Fibroblast of the conjunctiva (primary cell): ENCODE measurements around the gene TNFRSF6B.

ENCODE experiments used
- DNase-seq: peaks from one replicate; pipeline ENCODE4 v3.0.0-alpha.2; 2010; ENCODE audit warnings: low read depth

Gene TNFRSF6B

DNA sequence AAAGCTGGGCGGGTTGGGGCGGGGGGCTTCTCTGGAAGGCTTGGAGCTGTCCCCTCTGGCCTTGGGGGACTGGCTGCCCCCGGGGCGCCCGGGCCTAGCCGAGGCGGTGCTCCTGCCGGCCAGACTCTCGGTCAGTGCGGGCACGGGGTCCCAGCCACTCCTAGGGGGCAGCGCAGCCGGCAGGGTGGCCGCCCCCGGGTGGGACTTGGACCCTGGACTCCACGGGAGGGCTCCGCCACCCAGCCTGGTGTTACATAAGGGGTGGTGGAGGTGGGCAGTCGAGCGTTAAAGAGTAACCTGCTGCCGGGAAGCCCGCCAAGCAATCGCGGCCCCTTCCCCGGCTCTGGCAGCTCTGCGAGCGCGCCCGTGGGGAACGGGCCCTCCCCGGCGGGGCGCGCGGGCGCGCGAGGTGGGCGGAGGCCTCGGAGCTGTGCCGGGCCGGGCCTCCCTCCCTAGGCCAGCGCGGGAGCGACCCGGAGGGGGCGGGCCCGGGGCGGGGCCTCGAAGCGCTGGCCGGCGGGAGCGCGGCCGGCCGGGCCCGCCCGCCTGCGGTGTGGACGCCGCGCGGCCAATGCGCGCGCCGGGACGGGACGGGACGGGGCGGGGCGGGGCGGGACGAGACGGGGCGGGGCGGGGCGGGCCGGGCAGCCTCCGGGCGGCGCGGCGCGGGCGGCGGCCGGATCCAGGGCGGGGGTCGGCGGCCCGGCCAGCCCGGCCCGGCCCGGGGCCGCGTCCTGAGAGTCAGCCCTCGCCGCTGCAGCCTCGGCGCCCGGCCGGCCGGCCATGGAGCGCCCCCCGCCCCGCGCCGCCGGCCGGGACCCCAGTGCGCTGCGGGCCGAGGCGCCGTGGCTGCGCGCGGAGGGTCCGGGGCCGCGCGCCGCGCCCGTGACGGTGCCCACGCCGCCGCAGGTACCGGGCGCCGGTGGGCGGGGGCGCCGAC is 42.9 kb downstream of the TNFRSF6B start, which contains the start of gene SLC2A4RG:
Gene SLC2A4RG (plus strand): TSS at position 647 of the 940 bp plus-strand sequence. CDS start 137 bp downstream, at position 784.
- peak; percentile 26 for DNase-seq

DNA sequence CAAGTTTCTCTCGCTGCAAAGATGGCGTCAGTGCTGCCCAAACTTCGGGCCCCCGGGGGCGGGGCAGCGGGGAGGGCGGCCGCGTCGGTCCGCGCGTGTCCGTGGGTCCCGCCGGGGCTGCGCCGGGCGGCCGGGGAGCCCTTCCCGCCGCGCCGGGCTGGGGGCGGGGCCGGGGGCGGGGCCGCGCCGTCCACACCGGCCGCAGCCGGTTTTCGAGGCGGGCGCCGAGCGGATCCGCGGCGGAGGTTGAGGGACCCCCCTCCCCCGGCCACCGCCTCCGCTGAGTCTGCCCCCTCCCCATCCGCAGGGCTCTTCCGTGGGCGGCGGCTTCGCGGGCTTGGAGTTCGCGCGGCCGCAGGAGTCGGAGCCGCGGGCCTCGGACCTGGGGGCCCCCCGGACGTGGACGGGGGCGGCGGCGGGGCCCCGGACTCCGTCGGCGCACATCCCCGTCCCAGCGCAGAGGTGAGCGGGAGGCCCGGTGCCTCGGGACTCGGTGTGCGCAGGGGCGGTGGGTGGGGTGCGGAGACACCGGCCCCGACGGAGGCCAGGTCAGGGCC is 43.7 kb downstream of the TNFRSF6B start:
- DNase-seq, result peak; percentile 20

DNA sequence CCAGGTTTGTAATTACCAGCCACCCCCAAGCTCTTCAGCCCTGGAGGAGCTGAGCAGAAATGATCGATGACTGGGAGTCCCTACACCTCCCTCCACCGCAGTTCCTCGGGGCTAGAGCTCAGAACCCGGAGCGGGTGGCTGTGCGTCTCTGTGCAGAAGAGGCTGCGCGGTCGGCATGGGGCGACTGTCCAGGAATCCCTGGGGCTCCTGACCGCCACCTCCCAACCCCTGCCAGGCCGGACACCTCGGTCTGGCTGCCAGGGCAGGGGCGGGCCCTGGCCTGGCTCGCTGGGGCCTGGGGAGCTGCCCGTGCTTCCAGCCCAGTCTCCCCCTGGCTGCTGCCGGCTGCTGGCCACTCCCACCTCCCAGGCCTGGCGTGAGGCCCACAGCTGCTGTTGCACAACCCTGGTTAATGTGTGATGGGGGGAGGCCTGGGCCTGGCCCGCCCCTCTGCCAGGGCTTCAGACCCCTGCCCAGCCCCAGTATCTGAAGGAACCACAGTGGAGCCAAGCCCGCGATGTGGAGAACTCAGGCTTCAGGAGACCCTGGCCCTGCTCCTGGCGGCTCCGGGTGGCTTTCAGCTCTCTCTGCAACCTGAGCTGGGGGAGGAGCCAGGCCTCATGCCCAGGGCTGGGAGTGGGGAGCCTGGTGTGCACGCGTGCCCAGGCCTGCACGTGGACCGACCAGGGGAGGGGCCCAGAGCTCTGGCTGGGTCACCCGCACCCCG is 44.3 kb downstream of the TNFRSF6B start:
- peak; percentile 91 for DNase-seq

DNA sequence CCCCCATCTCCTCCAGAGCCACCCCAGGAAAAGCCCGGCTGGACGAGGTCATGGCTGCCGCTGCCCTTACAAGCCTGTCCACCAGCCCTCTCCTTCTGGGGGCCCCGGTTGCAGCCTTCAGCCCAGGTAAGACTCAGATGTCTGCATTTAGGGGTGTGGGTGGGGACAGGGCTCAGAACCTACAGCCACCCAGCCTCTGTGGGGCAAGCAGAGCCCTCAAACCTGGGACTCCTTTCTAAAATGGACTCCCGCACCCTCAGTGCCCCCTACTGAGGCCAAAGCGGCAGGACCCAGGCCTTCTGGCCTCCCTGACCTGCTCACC is 44.9 kb downstream of the TNFRSF6B start:
- no peak for DNase-seq

DNA sequence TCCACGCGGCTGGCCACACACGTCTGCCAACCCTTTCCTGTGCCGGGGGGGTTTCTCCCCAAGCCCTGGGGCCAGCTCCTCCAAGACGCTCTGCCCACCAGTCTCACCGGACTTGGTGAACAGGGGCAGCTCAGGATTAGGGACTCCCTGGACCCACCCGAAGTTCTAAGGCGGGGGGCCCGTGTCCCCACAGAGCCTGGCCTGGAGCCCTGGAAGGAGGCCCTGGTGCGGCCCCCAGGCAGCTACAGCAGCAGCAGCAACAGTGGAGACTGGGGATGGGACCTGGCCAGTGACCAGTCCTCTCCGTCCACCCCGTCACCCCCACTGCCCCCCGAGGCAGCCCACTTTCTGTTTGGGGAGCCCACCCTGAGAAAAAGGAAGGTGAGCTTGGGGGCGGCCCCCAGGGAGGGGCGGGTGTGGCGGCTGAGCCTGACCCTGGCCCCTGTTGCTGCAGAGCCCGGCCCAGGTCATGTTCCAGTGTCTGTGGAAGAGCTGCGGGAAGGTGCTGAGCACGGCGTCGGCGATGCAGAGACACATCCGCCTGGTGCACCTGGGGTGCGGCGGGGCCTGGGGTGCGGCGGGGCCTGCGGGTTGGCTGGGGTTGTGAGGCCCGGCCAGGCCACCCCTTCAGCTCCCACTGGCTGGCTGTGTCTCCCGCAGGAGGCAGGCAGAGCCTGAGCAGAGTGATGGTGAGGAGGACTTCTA is 45.4 kb downstream of the TNFRSF6B start:
- DNase-seq, result no peak

DNA sequence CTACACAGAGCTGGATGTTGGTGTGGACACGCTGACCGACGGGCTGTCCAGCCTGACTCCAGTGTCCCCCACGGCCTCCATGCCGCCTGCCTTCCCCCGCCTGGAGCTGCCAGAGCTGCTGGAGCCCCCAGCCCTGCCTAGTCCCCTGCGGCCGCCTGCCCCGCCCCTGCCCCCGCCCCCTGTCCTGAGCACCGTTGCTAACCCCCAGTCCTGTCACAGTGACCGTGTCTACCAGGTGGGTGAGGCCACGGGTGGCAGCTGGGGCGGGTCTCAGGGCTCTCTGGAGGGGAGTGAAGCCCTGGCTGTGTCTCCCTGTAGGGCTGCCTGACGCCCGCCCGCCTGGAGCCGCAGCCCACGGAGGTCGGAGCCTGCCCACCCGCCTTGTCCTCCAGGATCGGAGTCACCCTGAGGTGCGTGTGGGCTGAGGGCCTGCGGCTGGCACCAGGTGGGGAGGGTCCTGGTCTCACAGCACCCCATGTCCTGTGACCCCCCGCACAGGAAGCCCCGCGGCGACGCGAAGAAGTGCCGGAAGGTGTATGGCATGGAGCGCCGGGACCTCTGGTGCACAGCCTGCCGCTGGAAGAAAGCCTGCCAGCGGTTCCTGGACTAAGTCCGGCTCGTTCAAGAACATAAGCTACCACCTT is 46.1 kb downstream of the TNFRSF6B start:
- DNase-seq, result no peak

DNA sequence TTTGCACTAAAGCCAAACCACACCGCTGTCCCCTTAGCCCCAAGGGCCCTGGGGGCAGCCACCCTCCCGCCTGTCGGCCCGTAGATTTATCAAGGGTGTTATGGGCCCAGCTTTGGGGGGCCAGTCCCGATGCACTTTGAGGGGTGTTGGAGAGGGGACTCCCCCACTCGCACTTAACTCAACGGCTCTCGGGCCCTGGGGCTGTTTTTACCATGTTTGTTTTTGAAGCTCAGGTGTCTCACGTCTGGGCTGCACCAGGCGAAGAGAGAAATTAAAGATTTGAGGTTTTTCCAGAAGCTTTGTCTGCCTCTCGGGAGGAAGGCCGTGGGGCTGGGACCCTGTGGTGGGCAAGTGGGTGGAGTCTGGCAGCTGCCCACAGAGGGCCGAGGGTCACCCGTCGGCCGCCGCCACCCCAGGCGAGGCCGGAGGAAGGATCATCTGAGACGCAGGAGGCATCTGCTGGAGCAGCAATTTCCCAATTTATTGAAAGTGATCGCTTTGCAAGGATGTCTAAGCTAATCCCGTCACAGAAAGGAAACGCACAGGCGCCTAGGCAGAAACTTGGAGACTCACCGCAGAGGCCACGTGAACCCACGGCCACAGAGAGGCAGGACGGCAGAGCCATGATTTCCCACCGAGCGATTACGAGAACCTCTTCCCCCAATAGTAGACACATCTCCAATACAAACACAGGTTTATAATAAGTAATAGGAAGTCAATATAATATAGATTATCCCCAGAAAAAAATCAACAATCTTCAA is 46.9 kb downstream of the TNFRSF6B start:
- no peak for DNase-seq

DNA sequence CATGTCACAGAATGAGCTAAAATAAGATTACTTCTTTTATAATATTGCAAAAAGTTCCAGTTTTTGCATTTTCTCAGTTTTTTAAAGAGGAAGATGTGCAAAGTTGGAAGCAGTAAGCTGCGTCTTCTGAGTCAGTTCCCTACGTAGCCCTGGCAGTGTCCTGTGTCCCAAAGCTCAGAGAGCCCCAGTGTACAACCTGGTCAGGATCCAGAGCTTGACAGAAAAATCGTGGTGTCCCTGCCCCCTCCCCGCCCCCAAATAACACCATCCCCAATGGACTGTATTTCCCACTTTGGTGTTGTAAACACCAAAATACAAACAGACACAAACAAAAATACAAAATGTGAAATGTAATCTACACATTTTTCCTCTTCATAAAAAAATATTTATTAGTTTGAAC is 47.7 kb downstream of the TNFRSF6B start:
- no peak for DNase-seq

DNA sequence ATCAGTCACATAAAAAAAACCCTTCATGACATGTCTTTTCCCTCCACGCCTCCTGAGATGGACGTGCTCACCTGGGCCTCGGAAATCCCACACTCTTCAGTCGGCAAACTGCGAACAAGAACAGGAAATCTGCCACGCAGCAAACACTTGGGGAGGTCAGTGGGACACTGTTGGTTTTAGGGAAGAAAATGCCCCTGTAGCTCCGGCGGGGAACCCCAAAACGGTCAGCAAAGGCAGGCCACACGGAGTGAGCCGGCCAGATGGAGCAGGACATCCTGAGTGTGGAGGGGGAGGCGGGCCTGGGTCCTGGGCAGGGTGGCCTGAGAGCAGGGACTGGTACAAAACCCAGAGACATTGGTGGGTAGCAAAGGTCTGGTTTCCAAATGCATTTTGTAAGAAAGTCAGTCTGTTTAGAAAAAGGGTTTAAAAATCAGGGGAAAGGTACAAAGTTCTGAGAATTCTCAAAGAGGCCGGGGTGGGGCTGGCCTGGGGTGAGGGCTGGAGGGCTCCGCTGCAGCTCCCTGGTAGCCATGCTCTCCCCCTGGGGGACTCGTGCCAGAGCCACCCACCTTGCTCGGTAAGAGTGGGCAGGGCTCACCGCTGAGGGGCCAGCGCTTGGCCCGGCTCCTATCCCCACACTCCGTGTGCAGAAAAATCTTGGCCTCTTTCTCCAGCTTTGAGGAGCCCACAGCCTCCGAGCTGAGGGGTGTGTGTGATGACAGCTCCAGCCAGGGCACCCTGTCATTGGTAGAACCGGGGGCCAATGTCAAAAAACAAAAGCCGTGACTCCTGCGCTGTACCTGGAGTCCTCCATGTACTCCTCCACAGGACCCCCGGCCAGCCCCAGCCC is 48.3 kb downstream of the TNFRSF6B start:
- DNase-seq, result no peak

DNA sequence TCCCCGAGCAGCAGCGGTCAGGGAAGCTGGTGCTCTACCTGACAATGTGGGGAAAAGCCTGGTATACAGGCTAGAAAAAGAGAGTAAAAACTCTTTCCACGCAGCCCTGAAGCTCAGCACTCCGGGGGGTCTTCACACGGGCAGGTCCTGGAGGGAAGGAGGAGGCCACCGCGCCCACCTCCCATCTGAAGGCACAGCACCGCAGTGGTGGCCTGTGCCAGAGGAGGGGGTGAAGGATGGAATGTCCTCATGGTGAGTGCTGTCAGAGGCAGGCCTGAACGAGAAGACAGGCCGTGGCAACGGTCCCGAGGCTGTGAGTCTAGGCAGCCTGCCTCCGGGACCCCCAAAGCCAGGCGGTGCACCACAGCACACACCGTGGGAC is 49.0 kb downstream of the TNFRSF6B start:
- DNase-seq, result no peak

DNA sequence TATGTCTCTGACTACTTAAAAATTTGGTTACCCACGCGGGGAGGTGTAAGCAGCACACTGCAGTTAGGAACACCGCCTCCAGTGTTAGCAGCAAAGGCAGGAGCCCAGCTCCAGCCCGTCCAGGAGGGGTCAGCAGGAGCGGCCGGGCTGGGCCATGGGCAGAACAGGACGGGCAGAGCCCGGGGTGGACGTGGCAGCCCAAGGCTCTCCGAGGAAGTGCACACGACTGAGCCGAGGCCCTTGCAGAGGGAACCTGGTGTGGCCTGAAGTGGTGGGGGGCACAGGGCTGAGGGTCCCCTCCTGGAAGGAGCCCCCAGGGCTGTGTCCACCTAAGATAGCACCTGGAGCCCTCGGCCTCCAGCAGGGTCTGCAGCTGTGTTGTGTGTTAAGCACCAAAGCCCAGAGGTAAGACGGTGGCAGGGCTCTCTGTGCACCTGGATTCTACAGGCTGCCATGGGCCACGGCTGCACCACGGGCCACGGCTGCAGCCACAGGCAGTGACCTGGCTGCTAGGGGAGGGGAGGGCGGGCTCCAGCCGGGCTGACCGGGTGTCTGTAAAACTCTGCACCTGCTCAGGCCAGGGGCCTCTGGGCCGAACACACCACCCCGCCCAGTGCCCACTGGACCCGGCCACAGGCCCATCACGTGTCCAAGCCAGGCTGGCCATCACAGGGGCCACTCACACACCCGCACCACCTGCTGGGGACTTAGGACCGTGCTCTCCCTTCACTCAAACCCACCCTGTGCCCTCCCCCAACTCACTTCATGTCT is 49.7 kb downstream of the TNFRSF6B start:
- no peak for DNase-seq

DNA sequence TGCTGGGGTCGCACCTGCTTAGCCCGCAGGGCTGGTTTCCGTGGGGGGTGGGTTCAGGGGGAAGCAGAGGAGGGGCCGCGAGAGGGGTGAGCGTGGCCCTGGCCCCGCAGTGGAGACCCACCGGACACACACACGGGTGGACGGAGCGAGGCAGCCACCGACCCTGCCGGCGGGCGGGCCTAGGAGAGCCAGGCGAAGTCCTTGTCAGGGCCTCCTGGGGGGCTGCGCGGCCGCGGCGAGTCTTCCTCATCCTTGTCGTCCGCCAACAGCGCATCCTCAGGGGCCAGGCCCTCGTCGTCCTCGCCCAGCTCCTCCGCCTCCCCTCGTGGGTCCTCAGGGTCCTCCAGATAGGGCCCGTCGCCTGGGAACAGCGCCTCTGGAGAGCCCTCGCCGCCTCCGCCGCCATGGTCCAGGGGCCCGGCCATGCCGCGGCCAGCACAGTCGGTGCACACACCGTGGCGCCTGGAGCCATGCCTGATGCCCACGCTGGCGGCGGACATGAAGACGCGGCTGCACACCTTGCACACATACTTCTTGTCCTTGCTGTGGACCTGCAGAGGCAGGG is 50.4 kb downstream of the TNFRSF6B start:
- no peak for DNase-seq

DNA sequence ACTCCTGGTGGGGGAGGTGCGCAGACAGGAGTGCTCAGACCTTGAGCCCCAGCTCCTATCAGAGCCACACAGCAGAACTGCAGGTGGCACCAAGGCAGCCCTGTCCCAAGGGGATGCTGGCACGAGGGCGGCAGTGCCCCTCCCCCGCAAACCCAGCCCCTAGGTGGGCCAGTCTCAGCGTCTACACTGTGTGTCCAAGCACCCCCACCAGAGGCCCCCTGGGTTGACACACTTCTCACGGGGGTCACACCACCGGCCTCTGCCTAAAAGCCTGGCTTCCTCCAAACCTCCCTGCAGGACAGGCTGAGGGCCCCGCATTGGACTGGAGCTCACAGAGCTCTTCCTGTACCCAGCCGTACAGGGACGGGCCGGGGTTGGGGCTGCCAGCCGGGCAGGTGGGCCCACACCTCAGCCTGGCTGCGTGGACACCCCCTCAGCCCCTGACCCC is 51.2 kb downstream of the TNFRSF6B start:
- DNase-seq, result no peak
